Tibial nerve (tissue), 4 donors: ENCODE results near the gene KREMEN1. TPM values are rescaled to one million over a fixed set of nuclear protein-coding genes. Genes with fewer than 3 reads are reported as not detected.

Experiments
- DNase-seq, 2 donors: peaks; one replicate each; pipeline ENCODE4 v3.0.0-alpha.2; 2019; ENCODE audit warnings: low spot score in 2 of 2
- H3K27ac ChIP-seq, 4 donors: fragments of 200-600 bp; sonication (generic) in 3 of 4; one replicate each; pipeline ENCODE4 v1.5.1; 2017 to 2019; ENCODE audit warnings: mild to moderate bottlenecking in 1 of 4
- H3K27me3 ChIP-seq, 2 donors: fragments of 200-600 bp; sonication (generic) in 1 of 2; one replicate each; pipeline versions ENCODE4 v1.5.1 to v1.6.0; 2017 to 2019
- H3K36me3 ChIP-seq, 3 donors: fragments of 200-600 bp; sonication (generic); one replicate each; pipeline ENCODE4 v1.5.1; 2018 to 2019
- H3K4me1 ChIP-seq, 4 donors: fragments of 200-600 bp; sonication (generic) in 3 of 4; one replicate each; pipeline ENCODE4 v1.5.1; 2017 to 2019
- H3K4me3 ChIP-seq, 4 donors: fragments of 200-600 bp; sonication (generic) in 3 of 4; one replicate each; pipeline ENCODE4 v1.5.1; 2017 to 2019; ENCODE audit warnings: mild to moderate bottlenecking in 1 of 4, moderate library complexity in 1 of 4
- H3K9me3 ChIP-seq, 4 donors: fragments of 200-600 bp; sonication (generic) in 3 of 4; one replicate each; pipeline ENCODE4 v1.5.1; 2017 to 2019
- EP300 ChIP-seq, 2 donors: sonication (generic); formaldehyde crosslinking; IDR thresholded peaks; one replicate each; pipeline ENCODE4 v1.6.1; 2017; ENCODE audit warnings: antibody characterized with exemption in 2 of 2, mild to moderate bottlenecking in 1 of 2
- POLR2A ChIP-seq, 2 donors: fragments of 450-650 bp; IDR thresholded peaks; one replicate each; pipeline ENCODE4 v1.6.1; 2017; ENCODE audit warnings: antibody characterized with exemption in 2 of 2, mild to moderate bottlenecking in 2 of 2, moderate library complexity in 2 of 2
- WGBS, 2 donors: methylation state at CpG; one replicate each; pipeline ENCODE4 v1.1.5; 2018; 5-methylcytosine and 5-hydroxymethylcytosine counted together
- total RNA-seq, 4 donors: library from RNA; depleted of rRNA; stranded (reverse); fragments of >200 nt; gene quantifications; one replicate each; pipeline ENCODE4 v1.1.0, GENCODE V29; 2016
- TF ChIP-seq, protein P1 (sequence below), 5 experiments: fragments of 200-600 bp in 3 of 5; fragments of 450-650 bp in 2 of 5; sonication (generic) in 3 of 5; IDR thresholded peaks; one replicate each; pipeline ENCODE4 v1.5.1; 2016 to 2019; ENCODE audit warnings: antibody characterized with exemption in 5 of 5, mild to moderate bottlenecking in 3 of 5, moderate library complexity in 2 of 5

KREMEN1 gene
- total RNA-seq, 4 donors from 2014 or later, result 5.4 to 15.1 (median 12.9) TPM

DNA sequence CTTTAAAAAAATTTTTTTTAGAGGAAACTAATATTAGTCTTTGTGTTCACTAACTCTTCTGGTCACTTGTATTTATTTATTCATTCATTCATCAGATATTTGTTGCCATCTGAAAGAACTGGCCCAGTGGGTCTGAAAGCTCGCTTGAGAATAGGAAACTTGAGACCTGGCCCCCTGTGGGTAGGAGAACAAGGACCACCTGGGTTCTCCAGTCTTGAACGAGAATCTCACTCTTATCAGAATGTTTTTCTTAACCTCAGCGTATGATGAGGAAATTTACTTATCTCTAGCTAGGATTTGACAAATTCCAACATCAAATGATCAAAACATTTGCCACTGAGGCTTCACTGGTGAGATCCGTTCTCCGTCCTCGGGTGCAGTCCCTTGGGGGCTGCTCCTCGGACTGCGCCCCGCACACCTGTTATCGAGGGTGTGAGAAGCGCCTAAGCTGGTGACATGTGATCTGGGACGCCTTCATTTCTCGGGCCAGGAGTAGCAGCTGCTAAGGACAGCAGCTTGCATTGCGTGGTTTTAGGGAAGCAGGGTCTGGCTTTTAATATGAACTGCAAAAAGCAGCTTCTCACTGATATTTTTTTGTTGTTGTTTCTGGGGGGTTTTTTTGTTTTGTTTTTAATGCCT, 17.5 kb upstream of the KREMEN1 start:
- DNase-seq, result no peak
- TF ChIP-seq POLR2A (IDR thresholded peaks at IDR 0.05), result no peak
- no peak for TF ChIP-seq EP300 (IDR thresholded peaks at IDR 0.05)
- TF ChIP-seq, protein P1, sequence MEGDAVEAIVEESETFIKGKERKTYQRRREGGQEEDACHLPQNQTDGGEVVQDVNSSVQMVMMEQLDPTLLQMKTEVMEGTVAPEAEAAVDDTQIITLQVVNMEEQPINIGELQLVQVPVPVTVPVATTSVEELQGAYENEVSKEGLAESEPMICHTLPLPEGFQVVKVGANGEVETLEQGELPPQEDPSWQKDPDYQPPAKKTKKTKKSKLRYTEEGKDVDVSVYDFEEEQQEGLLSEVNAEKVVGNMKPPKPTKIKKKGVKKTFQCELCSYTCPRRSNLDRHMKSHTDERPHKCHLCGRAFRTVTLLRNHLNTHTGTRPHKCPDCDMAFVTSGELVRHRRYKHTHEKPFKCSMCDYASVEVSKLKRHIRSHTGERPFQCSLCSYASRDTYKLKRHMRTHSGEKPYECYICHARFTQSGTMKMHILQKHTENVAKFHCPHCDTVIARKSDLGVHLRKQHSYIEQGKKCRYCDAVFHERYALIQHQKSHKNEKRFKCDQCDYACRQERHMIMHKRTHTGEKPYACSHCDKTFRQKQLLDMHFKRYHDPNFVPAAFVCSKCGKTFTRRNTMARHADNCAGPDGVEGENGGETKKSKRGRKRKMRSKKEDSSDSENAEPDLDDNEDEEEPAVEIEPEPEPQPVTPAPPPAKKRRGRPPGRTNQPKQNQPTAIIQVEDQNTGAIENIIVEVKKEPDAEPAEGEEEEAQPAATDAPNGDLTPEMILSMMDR (IDR thresholded peaks at IDR 0.05), result no peak
- WGBS, 2 donors, result 65 to 73% methylated on average over 14 of the region's 14 CpGs
- Histone ChIP-seq H3K4me1 (no peaks in the 10 kb centered on the region), H3K27me3 (no peaks in the 10 kb centered on the region), H3K4me3 (no peak overlapping the region), H3K36me3 (peaks cover 0 to 19% (median 0%) of the 10 kb centered on the region in 3 donors), H3K27ac (no peak overlapping the region), H3K9me3 (no peaks in the 10 kb centered on the region)

GRCh38 chr22:29056472-29056871, 16.4 kb upstream of the KREMEN1 start:
- TF ChIP-seq, protein P1 (IDR thresholded peaks at IDR 0.05), result no peak
- TF ChIP-seq POLR2A (IDR thresholded peaks at IDR 0.05) (no peak), EP300 (IDR thresholded peaks at IDR 0.05) (no peak)
- no peak for DNase-seq
- Histone ChIP-seq H3K36me3 (peaks cover 0 to 7% (median 0%) of the 10 kb centered on the region in 3 donors), H3K4me3 (no peak overlapping the region), H3K27me3 (no peaks in the 10 kb centered on the region), H3K4me1 (no peaks in the 10 kb centered on the region), H3K9me3 (no peaks in the 10 kb centered on the region), H3K27ac (no peak overlapping the region)
- WGBS, 2 donors, result 95 to 96% methylated on average over 3 of the region's 3 CpGs

DNA sequence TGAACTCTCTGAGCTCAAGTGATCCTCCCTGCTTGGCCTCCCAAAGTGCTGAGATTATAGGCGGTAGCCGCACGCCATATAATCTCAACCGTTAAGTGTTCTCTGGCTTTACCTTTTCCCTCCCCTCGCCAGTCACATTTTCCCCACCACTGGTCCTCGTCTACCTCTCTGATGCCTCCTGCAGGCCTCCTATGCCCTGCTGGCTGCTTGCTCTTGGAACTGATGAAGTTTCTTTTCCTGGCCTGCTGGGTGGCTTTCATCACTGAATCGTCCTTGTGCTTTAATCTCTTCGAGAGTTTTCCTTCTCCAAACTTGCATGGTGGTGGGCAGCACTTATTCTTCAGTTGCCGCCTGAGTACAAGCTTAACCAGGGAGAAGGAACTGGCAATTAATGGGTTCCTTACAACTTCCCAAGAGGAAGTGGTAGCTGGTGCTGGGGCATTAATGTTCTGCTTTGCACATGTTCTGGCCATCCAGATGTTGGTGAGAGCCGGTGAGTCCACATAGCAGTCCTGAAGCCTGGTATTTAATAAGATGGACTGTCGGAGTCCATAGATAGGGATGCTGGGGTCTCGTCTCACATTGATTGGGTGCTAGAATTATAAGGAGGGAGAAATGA, 12.5 kb upstream of the KREMEN1 start:
- Histone ChIP-seq H3K27me3 (no peaks in the 10 kb centered on the region), H3K27ac (no peak overlapping the region), H3K4me1 (no peaks in the 10 kb centered on the region), H3K36me3 (no peaks in the 10 kb centered on the region), H3K9me3 (no peaks in the 10 kb centered on the region), H3K4me3 (no peak overlapping the region)
- DNase-seq, result no peak
- WGBS, 2 donors, result 82 to 86% methylated on average over 12 of the region's 12 CpGs
- TF ChIP-seq, protein P1 (IDR thresholded peaks at IDR 0.05), result no peak
- no peak for TF ChIP-seq EP300 (IDR thresholded peaks at IDR 0.05)
- TF ChIP-seq POLR2A (IDR thresholded peaks at IDR 0.05), result no peak

- no peaks in the 10 kb centered on the region for H3K36me3 ChIP-seq
- WGBS, 2 donors, result 63 to 64% methylated on average over 7 of the region's 7 CpGs
- H3K4me3 ChIP-seq, result no peak overlapping the region
- no peaks in the 10 kb centered on the region for H3K4me1 ChIP-seq
- H3K27me3 ChIP-seq, result no peaks in the 10 kb centered on the region
- no peak for DNase-seq
- H3K9me3 ChIP-seq, result no peaks in the 10 kb centered on the region
- no peak overlapping the region for H3K27ac ChIP-seq
- TF ChIP-seq, protein P1 (IDR thresholded peaks at IDR 0.05), result no peak
- TF ChIP-seq EP300 (IDR thresholded peaks at IDR 0.05) (no peak), POLR2A (IDR thresholded peaks at IDR 0.05) (no peak)
Observed at GRCh38 chr22:29060931-29061330, 11.9 kb upstream of the KREMEN1 start.

DNA sequence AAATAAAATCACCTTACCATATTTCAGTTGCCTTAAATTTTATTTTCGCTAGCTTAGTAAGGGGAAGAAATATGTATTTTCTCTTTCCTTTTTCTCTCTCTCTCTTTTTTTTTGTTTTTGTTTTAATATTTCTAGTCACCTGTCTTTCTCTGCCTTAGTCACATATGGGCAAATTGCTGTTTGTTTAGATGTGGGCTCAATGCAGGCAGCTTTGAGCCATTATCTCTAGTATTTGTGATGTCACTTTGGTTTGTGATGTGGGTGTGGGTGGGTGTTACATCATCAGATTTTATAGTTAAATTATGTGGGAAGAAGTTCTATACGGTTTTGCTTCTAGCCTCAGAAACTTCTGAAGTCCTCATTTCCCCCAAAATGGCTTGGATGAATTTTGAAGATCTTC, 11.1 kb upstream of the KREMEN1 start, which contains the start of gene C22orf31:
Gene C22orf31 (minus strand): TSS at position 59 of the 400 bp plus-strand sequence. CDS start 39 bp downstream, at position 20.
- Histone ChIP-seq H3K36me3 (no peaks in the 10 kb centered on the region), H3K4me1 (no peaks in the 10 kb centered on the region), H3K4me3 (no peak within 1 kb of the TSS), H3K27me3 (no peaks in the 10 kb centered on the region), H3K9me3 (no peaks in the 10 kb centered on the region), H3K27ac (no peak within 1 kb of the TSS)
- no peak for DNase-seq
- TF ChIP-seq, protein P1 (IDR thresholded peaks at IDR 0.05), result no peak
- 58 to 62% methylated on average over 2 of the region's 2 CpGs for WGBS, 2 donors
